ENCODE data around the gene KRTAP5-8.

DNA sequence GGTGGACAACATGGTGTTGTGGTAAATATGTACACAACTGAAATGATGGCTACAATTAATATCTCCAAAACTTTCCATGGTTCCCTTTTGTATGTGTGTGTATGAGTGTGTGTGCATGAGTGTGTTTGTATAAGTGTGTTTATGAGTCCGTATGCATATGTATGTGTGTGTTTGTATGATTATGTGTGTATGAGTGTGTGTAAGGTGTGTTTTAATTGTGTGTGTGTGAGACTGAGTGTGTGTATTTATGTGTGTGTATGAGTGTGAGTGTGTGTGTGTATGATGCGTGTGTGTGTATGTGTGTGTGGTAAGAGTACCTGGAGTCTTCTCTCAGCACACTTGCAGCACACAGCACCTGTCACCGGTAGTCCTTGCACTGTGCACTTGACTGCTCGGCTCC, 18.2 kb downstream of the KRTAP5-8 start:
- TF ChIP-seq EGR1 (IDR thresholded peaks at IDR 0.05) (no peak), YY1 (IDR thresholded peaks at IDR 0.05; ENCODE audit: low read depth) (no peak), EP300 (IDR thresholded peaks at IDR 0.05; ENCODE audit: borderline replicate concordance) (no peak)

Measured in Ishikawa (cell line).